HepG2 (cell line): ENCODE results near the gene EPHA2. TPM values are rescaled to one million over a fixed set of nuclear protein-coding genes. Genes with fewer than 3 reads are reported as not detected.

ENCODE experiments used
- ETV5 ChIP-seq: IDR thresholded peaks from 2 replicates; pipeline ENCODE4 v1.6.1; 2018; ENCODE audit warnings: missing biosample characterization, missing genetic modification reagents, inconsistent platforms, borderline replicate concordance
- JARID2 ChIP-seq: sonication (generic); formaldehyde crosslinking; IDR thresholded peaks from 2 replicates; pipeline ENCODE4 v1.8.1; 2023; ENCODE audit warnings: missing genetic modification reagents, inconsistent platforms; ENCODE audit not compliant: insufficient replicate concordance
- KDM2A ChIP-seq: sonication (generic); formaldehyde crosslinking; IDR thresholded peaks from 2 replicates; pipeline ENCODE4 v1.4.0; 2020; ENCODE audit warnings: low read depth, missing genetic modification reagents, borderline replicate concordance
- KLF16 ChIP-seq, 2 experiments: sonication (generic) in 1 of 2; formaldehyde crosslinking in 1 of 2; IDR thresholded peaks; 2 replicates each; pipeline versions ENCODE4 v1.6.1 to v1.8.0; 2016 to 2023; ENCODE audit warnings: missing genetic modification reagents in 2 of 2, missing compliant biosample characterization in 1 of 2
- NFRKB ChIP-seq: fragments of 450-650 bp; IDR thresholded peaks from 2 replicates; pipeline ENCODE4 v1.6.1; 2017
- RBFOX2 ChIP-seq: fragments of 200-400 bp; formaldehyde crosslinking; IDR thresholded peaks from 2 replicates; pipeline ENCODE4 v1.6.1; 2017; ENCODE audit warnings: low read depth, mild to moderate bottlenecking, low read length
- SMAD3 ChIP-seq: sonication (generic); formaldehyde crosslinking; IDR thresholded peaks from 2 replicates; pipeline ENCODE4 v1.4.0; 2020; ENCODE audit warnings: missing genetic modification reagents
- SRF ChIP-seq: IDR thresholded peaks from 2 replicates; pipeline ENCODE4 v1.6.1; 2011; ENCODE audit warnings: mild to moderate bottlenecking, low read depth, low read length, moderate library complexity
- SRSF4 ChIP-seq: fragments of 200-400 bp; formaldehyde crosslinking; IDR thresholded peaks from one replicate; pipeline ENCODE4 v1.6.1; 2018; ENCODE audit warnings: mild to moderate bottlenecking, low read depth, low read length, moderate library complexity; ENCODE audit not compliant: poor library complexity, severe bottlenecking
- THAP11 ChIP-seq: IDR thresholded peaks from 2 replicates; pipeline ENCODE4 v1.6.1; 2016; ENCODE audit warnings: missing biosample characterization, missing genetic modification reagents
- ZIK1 ChIP-seq: sonication (generic); formaldehyde crosslinking; IDR thresholded peaks from 2 replicates; pipeline ENCODE4 v1.5.0; 2020; ENCODE audit warnings: mild to moderate bottlenecking, low read depth, missing genetic modification reagents, borderline replicate concordance
- ZMYM3 ChIP-seq: sonication (generic); formaldehyde crosslinking; IDR thresholded peaks from 2 replicates; pipeline ENCODE4 v1.5.1; 2020; ENCODE audit warnings: mild to moderate bottlenecking, missing genetic modification reagents
- ZNF670 ChIP-seq: sonication (generic); formaldehyde crosslinking; IDR thresholded peaks from 2 replicates; pipeline ENCODE4 v1.8.0; 2022; ENCODE audit warnings: mild to moderate bottlenecking, missing genetic modification reagents, borderline replicate concordance
- ZZZ3 ChIP-seq: sonication (generic); formaldehyde crosslinking; IDR thresholded peaks from 2 replicates; pipeline ENCODE4 v1.4.0; 2020; ENCODE audit warnings: missing genetic modification reagents, mild to moderate bottlenecking, borderline replicate concordance
- polyA plus RNA-seq, 8 experiments: library from polyadenylated mRNA; depleted of rRNA in 3 of 8; stranded (reverse) in 7 of 8; unstranded in 1 of 8; fragments of >200 nt; fragmentation: Illumina TruSeq in 4 of 8; extraction: Trizol in 4 of 8; gene quantifications; 2 replicates each; pipeline versions ENCODE4 v1.2.1 to v1.2.3, GENCODE V29; 2011 to 2016; ENCODE audit warnings: low read depth in 4 of 8, missing spikeins in 1 of 8, mixed read lengths in 1 of 8; ENCODE audit not compliant: insufficient read depth in 1 of 8
- total RNA-seq, 5 experiments: library from RNA; depleted of rRNA; stranded (reverse); fragments of >200 nt; fragmentation: Illumina TruSeq; extraction: Trizol; gene quantifications; 2 replicates each; pipeline ENCODE4 v1.2.3, GENCODE V29; 2016; ENCODE audit warnings: low read depth in 1 of 5
- TF ChIP-seq, protein P1 (sequence below): sonication (generic); formaldehyde crosslinking; IDR thresholded peaks from 2 replicates; pipeline ENCODE4 v1.4.0; 2020; ENCODE audit warnings: mild to moderate bottlenecking, missing genetic modification reagents
- TF ChIP-seq, protein P2 (sequence below): IDR thresholded peaks from 2 replicates; pipeline ENCODE4 v1.6.1; 2016; ENCODE audit warnings: low read depth, control low read depth
- TF ChIP-seq, protein P3 (sequence below): sonication (generic); formaldehyde crosslinking; conservative IDR thresholded peaks from 2 replicates; pipeline ENCODE4 v1.4.0; 2020; ENCODE audit warnings: missing genetic modification reagents
- TF ChIP-seq, protein P4 (sequence below): sonication (generic); formaldehyde crosslinking; IDR thresholded peaks from 2 replicates; pipeline ENCODE4 v1.4.0; 2020; ENCODE audit warnings: mild to moderate bottlenecking, missing genetic modification reagents

Gene EPHA2
- total and polyA plus RNA-seq, 2 of the 13 experiments (the other 11 are each of a cell fraction or from before 2014, with no cell fraction given), result 33.6 to 53.6 TPM

DNA sequence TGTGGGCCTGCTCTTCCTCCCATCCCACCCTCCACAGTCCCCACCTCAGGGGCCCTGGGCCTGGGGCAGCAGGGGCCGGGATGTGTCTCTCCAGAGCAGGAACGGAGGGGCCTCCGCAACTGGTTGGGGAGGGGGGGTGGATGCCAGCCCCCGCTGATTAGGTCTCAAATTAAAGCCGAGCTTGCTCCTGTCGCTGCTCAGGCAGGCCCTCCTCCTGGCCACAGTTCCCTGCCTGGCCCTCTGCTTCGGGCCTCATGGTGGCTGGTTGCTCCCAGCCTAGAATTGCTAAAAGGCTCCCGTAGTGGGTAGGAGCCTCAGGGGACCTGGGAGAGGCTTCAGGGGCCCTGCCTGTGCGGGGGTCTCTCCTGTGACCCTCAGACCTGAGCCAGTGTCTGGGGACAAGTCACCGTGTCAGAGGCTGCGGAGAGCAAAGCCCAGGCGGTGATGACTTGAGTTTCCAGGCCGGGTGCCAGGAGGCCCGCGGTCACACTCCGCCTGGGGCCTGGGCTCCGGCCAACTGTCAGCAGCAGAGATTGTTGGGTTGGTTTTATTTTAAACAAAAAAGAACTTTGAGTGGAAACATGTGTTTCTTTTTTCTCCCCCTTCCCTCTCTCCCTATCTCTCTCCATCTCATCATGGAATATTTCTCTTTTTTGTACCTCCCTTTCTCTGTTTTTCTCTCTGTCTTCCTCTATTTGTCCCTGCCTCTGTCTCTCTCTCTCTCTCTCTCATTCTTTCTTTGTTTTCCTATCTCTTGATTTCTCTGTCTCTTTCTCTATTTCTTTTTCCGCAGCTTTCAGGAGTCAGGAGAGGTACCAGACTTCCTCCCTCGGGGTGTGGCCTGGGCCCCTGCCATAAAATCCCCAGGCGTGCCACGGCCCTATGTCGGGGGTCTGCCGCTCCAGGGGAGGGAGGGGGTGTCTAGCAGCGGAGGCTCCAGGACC, 20.0 kb upstream of the EPHA2 start (continued):
- TF ChIP-seq RBFOX2 (peak; percentile 52; the same call in 1 of the 2 replicates), SMAD3 (CRISPR knock-in tag) (no peak), JARID2 (CRISPR knock-in tag) (no peak), KLF16 (CRISPR knock-in tag; IDR thresholded peaks at IDR 0.05) (peak in 1 of 2 experiments; percentile 25; a peak in 1 of 4 replicates), ETV5 (CRISPR knock-in tag) (no peak), ZMYM3 (CRISPR knock-in tag) (0 out of 2 replicates have a peak, but pooled peaks have one; percentile 44), KDM2A (CRISPR knock-in tag) (0 out of 2 replicates have a peak, but pooled peaks have one; percentile 16), THAP11 (CRISPR knock-in tag) (no peak), ZNF670 (no peak), SRF (no peak), NFRKB (no peak), SRSF4 (no peak), ZIK1 (CRISPR knock-in tag) (no peak), ZZZ3 (no peak)
- TF ChIP-seq, protein P1, sequence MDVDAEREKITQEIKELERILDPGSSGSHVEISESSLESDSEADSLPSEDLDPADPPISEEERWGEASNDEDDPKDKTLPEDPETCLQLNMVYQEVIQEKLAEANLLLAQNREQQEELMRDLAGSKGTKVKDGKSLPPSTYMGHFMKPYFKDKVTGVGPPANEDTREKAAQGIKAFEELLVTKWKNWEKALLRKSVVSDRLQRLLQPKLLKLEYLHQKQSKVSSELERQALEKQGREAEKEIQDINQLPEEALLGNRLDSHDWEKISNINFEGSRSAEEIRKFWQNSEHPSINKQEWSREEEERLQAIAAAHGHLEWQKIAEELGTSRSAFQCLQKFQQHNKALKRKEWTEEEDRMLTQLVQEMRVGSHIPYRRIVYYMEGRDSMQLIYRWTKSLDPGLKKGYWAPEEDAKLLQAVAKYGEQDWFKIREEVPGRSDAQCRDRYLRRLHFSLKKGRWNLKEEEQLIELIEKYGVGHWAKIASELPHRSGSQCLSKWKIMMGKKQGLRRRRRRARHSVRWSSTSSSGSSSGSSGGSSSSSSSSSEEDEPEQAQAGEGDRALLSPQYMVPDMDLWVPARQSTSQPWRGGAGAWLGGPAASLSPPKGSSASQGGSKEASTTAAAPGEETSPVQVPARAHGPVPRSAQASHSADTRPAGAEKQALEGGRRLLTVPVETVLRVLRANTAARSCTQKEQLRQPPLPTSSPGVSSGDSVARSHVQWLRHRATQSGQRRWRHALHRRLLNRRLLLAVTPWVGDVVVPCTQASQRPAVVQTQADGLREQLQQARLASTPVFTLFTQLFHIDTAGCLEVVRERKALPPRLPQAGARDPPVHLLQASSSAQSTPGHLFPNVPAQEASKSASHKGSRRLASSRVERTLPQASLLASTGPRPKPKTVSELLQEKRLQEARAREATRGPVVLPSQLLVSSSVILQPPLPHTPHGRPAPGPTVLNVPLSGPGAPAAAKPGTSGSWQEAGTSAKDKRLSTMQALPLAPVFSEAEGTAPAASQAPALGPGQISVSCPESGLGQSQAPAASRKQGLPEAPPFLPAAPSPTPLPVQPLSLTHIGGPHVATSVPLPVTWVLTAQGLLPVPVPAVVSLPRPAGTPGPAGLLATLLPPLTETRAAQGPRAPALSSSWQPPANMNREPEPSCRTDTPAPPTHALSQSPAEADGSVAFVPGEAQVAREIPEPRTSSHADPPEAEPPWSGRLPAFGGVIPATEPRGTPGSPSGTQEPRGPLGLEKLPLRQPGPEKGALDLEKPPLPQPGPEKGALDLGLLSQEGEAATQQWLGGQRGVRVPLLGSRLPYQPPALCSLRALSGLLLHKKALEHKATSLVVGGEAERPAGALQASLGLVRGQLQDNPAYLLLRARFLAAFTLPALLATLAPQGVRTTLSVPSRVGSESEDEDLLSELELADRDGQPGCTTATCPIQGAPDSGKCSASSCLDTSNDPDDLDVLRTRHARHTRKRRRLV (CRISPR knock-in tag), result no peak
- TF ChIP-seq, protein P2, sequence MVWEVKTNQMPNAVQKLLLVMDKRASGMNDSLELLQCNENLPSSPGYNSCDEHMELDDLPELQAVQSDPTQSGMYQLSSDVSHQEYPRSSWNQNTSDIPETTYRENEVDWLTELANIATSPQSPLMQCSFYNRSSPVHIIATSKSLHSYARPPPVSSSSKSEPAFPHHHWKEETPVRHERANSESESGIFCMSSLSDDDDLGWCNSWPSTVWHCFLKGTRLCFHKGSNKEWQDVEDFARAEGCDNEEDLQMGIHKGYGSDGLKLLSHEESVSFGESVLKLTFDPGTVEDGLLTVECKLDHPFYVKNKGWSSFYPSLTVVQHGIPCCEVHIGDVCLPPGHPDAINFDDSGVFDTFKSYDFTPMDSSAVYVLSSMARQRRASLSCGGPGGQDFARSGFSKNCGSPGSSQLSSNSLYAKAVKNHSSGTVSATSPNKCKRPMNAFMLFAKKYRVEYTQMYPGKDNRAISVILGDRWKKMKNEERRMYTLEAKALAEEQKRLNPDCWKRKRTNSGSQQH (CRISPR knock-in tag), result 0 out of 2 replicates have a peak, but pooled peaks have one; percentile 34
- TF ChIP-seq, protein P3, sequence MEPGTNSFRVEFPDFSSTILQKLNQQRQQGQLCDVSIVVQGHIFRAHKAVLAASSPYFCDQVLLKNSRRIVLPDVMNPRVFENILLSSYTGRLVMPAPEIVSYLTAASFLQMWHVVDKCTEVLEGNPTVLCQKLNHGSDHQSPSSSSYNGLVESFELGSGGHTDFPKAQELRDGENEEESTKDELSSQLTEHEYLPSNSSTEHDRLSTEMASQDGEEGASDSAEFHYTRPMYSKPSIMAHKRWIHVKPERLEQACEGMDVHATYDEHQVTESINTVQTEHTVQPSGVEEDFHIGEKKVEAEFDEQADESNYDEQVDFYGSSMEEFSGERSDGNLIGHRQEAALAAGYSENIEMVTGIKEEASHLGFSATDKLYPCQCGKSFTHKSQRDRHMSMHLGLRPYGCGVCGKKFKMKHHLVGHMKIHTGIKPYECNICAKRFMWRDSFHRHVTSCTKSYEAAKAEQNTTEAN, result 0 out of 2 replicates have a peak, but pooled peaks have one; percentile 49
- TF ChIP-seq, protein P4, sequence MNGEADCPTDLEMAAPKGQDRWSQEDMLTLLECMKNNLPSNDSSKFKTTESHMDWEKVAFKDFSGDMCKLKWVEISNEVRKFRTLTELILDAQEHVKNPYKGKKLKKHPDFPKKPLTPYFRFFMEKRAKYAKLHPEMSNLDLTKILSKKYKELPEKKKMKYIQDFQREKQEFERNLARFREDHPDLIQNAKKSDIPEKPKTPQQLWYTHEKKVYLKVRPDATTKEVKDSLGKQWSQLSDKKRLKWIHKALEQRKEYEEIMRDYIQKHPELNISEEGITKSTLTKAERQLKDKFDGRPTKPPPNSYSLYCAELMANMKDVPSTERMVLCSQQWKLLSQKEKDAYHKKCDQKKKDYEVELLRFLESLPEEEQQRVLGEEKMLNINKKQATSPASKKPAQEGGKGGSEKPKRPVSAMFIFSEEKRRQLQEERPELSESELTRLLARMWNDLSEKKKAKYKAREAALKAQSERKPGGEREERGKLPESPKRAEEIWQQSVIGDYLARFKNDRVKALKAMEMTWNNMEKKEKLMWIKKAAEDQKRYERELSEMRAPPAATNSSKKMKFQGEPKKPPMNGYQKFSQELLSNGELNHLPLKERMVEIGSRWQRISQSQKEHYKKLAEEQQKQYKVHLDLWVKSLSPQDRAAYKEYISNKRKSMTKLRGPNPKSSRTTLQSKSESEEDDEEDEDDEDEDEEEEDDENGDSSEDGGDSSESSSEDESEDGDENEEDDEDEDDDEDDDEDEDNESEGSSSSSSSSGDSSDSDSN (CRISPR knock-in tag), result peak; percentile 76
